GM12892 (cell line): ENCODE measurements around the gene SURF4.

ENCODE experiments used
- POLR2A ChIP-seq: IDR thresholded peaks from 2 replicates; pipeline ENCODE4 v1.6.1; 2011; ENCODE audit warnings: low read depth, low read length, control low read depth
- POLR2AphosphoS5 ChIP-seq: IDR thresholded peaks from 2 replicates; pipeline ENCODE4 v1.6.1; 2011; ENCODE audit warnings: low read depth, low read length, control low read depth
- TAF1 ChIP-seq: IDR thresholded peaks from 2 replicates; pipeline ENCODE4 v1.6.1; 2011; ENCODE audit warnings: low read depth, mild to moderate bottlenecking, control low read depth, low read length, borderline replicate concordance

- TF ChIP-seq POLR2AphosphoS5 (no peak), POLR2A (no peak), TAF1 (no peak)
Observed at GRCh38 chr9:133380734-133381133, 4.9 kb upstream of the SURF4 start.
